Thyroid gland (tissue), 4 donors: ENCODE data around the gene NPW. TPM values are rescaled to one million over a fixed set of nuclear protein-coding genes. Genes with fewer than 3 reads are reported as not detected.

Experiments
- DNase-seq, 2 donors: peaks; one replicate each; pipeline ENCODE4 v3.0.0-alpha.2; 2019
- H3K27ac ChIP-seq, 3 donors: fragments of 200-600 bp; sonication (generic); 1 replicate in 2 of 3; 2 replicates in 1 of 3; pipeline ENCODE4 v1.5.1; 2016 to 2019; ENCODE audit warnings: mild to moderate bottlenecking in 1 of 3, moderate library complexity in 1 of 3
- H3K27me3 ChIP-seq: fragments of 200-600 bp; sonication (generic); one replicate; pipeline ENCODE4 v1.5.1; 2019
- H3K36me3 ChIP-seq, 2 donors: fragments of 200-600 bp; sonication (generic); one replicate each; pipeline ENCODE4 v1.5.1; 2016 to 2019
- H3K4me1 ChIP-seq, 2 donors: fragments of 200-600 bp; sonication (generic); one replicate each; pipeline ENCODE4 v1.5.1; 2017 to 2019
- H3K4me3 ChIP-seq, 3 donors: fragments of 200-600 bp; sonication (generic); replicated peaks in 1 of 3; 1 replicate in 2 of 3; 2 replicates in 1 of 3; pipeline ENCODE4 v1.5.1; 2016; ENCODE audit warnings: mild to moderate bottlenecking in 1 of 3
- H3K9me3 ChIP-seq: fragments of 200-600 bp; sonication (generic); one replicate; pipeline ENCODE4 v1.5.1; 2017
- POLR2A ChIP-seq, 2 donors: fragments of 450-650 bp; IDR thresholded peaks; one replicate each; pipeline ENCODE4 v1.6.1; 2017; ENCODE audit warnings: antibody characterized with exemption in 2 of 2, mild to moderate bottlenecking in 2 of 2, moderate library complexity in 1 of 2
- WGBS, 2 donors: methylation state at CpG; one replicate each; pipeline ENCODE4 v1.1.5; 2017; 5-methylcytosine and 5-hydroxymethylcytosine counted together
- intact Hi-C: fragments of 100-400 bp; cut with DNase I; formaldehyde crosslinking; loops from one replicate; pipeline ENCODE4 v1.15.1; 2023
- total RNA-seq, 4 donors: library from RNA; depleted of rRNA; stranded (reverse); fragments of >200 nt; gene quantifications; one replicate each; pipeline ENCODE4 v1.2.3, GENCODE V29; 2016
- TF ChIP-seq, protein P1 (sequence below), 6 experiments: fragments of 200-600 bp in 3 of 6; fragments of 450-650 bp in 3 of 6; sonication (generic) in 3 of 6; IDR thresholded peaks; one replicate each; pipeline ENCODE4 v1.5.1; 2016 to 2019; ENCODE audit warnings: antibody characterized with exemption in 6 of 6, mild to moderate bottlenecking in 2 of 6, inconsistent platforms in 1 of 6, moderate library complexity in 1 of 6

NPW gene
- total RNA-seq, 4 donors from 2014 or later, result 0.54 to 0.63 TPM; not detected in 2

- Histone ChIP-seq H3K4me3 (peak overlapping the region in 1 of 3 donors; percentile 6), H3K4me1 (peaks cover 5 to 31% of the 10 kb centered on the region in 2 donors), H3K27me3 (no peaks in the 10 kb centered on the region), H3K36me3 (no peaks in the 10 kb centered on the region), H3K27ac (no peak overlapping the region), H3K9me3 (no peaks in the 10 kb centered on the region)
- 90 to 98% methylated on average over 2 to 7 of the region's 22 CpGs for WGBS, 2 donors
- DNase-seq, result no peak
- intact Hi-C loops, result no loop called here
- TF ChIP-seq, protein P1, sequence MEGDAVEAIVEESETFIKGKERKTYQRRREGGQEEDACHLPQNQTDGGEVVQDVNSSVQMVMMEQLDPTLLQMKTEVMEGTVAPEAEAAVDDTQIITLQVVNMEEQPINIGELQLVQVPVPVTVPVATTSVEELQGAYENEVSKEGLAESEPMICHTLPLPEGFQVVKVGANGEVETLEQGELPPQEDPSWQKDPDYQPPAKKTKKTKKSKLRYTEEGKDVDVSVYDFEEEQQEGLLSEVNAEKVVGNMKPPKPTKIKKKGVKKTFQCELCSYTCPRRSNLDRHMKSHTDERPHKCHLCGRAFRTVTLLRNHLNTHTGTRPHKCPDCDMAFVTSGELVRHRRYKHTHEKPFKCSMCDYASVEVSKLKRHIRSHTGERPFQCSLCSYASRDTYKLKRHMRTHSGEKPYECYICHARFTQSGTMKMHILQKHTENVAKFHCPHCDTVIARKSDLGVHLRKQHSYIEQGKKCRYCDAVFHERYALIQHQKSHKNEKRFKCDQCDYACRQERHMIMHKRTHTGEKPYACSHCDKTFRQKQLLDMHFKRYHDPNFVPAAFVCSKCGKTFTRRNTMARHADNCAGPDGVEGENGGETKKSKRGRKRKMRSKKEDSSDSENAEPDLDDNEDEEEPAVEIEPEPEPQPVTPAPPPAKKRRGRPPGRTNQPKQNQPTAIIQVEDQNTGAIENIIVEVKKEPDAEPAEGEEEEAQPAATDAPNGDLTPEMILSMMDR (IDR thresholded peaks at IDR 0.05), result no peak
- TF ChIP-seq POLR2A (IDR thresholded peaks at IDR 0.05), result no peak
Observed at GRCh38 chr16:2029350-2029749, 9.8 kb downstream of the NPW start.

DNA sequence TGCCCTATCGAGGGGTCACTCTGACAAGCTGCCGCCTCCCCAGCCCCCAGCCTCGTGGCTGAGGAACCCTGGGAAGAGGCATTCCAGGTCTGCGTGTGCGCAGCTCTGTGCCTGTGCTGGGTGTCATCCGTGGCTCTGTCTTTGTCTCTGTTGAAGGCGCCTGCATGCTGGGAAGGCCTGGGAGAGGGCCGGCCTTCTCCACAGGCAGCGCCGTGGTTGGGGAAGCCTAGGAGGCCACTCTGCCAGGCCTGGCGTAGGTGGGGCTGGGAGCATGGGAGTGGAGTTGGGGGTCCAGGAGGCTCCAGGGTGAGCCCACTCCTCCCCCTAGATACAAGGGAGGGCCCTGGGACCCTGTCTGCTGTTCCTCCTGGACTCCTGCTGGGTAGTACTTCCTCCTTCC is 10.5 kb downstream of the NPW start:
- peak overlapping the region in 1 of 3 donors; percentile 58 for H3K27ac ChIP-seq
- H3K9me3 ChIP-seq, result no peaks in the 10 kb centered on the region
- no peak for TF ChIP-seq POLR2A (IDR thresholded peaks at IDR 0.05)
- TF ChIP-seq, protein P1 (IDR thresholded peaks at IDR 0.05), result no peak
- H3K4me3 ChIP-seq, result peak overlapping the region in 1 of 3 donors; percentile 6
- 68 to 100% methylated on average over 1 to 3 of the region's 11 CpGs for WGBS, 2 donors
- H3K36me3 ChIP-seq, result no peaks in the 10 kb centered on the region
- intact Hi-C loops, result no loop called here
- H3K27me3 ChIP-seq, result no peaks in the 10 kb centered on the region
- peaks cover 7 to 36% of the 10 kb centered on the region in 2 donors for H3K4me1 ChIP-seq
- DNase-seq, result no peak

- intact Hi-C loops, result no loop called here
- no peak for DNase-seq
Observed at GRCh38 chr16:2031081-2031577, 11.5 kb downstream of the NPW start.

GRCh38 chr16:2032285-2033056 is 12.9 kb downstream of the NPW start:
- H3K27ac ChIP-seq, result peak overlapping the region; percentile 7 to 81 (median 73)
- no peaks in the 10 kb centered on the region for H3K9me3 ChIP-seq
- peak in 1 of 2 donors; percentile 26 for DNase-seq
- no peak overlapping the region for H3K4me3 ChIP-seq
- peaks cover 16 to 49% of the 10 kb centered on the region in 2 donors for H3K4me1 ChIP-seq
- H3K27me3 ChIP-seq, result no peaks in the 10 kb centered on the region
- 77 to 83% methylated on average over 8 to 13 of the region's 15 CpGs for WGBS, 2 donors
- intact Hi-C loops, result no loop called here
- H3K36me3 ChIP-seq, result peaks cover 0 to 7% of the 10 kb centered on the region in 2 donors
- TF ChIP-seq, protein P1 (IDR thresholded peaks at IDR 0.05), result no peak
- no peak for TF ChIP-seq POLR2A (IDR thresholded peaks at IDR 0.05)

More at GRCh38 chr16:2031081-2031577, 11.5 kb downstream of the NPW start:
- TF ChIP-seq, protein P1 (IDR thresholded peaks at IDR 0.05), result no peak
- no peak for TF ChIP-seq POLR2A (IDR thresholded peaks at IDR 0.05)
- 62 to 77% methylated on average over 7 to 11 of the region's 11 CpGs for WGBS, 2 donors
- H3K4me3 ChIP-seq, result no peak overlapping the region
- no peaks in the 10 kb centered on the region for H3K36me3 ChIP-seq
- H3K4me1 ChIP-seq, result peaks cover 16 to 45% of the 10 kb centered on the region in 2 donors
- H3K9me3 ChIP-seq, result no peaks in the 10 kb centered on the region
- H3K27ac ChIP-seq, result peak overlapping the region in 2 of 3 donors; percentile 33 to 58
- no peaks in the 10 kb centered on the region for H3K27me3 ChIP-seq
